Stimulated activated CD4-positive, alpha-beta T cell treated with anti-CD3 and anti-CD28 coated beads, Interleukin-4, amount 100 ng/mL, for 24 hours (primary cell): ENCODE measurements around the gene AKR1C8.

Experiments
- DNase-seq: peaks from one replicate; pipeline ENCODE4 v3.0.0-alpha.2; 2020

The AKR1C8 gene

DNA sequence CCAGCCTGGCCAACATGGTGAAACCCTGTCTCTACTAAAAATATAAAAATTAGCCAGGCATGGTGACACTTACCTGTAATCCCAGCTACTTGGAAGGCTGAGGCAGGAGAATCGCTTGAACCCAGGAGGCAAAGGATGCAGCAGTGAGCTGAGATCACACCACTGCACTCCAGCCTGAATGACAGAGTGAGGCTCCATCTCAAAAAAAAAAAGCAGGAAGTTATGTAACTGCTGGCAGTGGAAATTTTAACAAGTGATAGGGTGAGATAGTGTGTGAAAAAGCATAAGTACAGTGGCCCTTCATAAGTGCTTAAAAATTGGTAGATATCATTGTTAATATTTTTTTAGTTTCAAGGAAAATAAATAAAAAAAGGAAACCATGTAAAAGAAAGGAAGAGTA, 78.4 kb downstream of the AKR1C8 start:
- no peak for DNase-seq

DNA sequence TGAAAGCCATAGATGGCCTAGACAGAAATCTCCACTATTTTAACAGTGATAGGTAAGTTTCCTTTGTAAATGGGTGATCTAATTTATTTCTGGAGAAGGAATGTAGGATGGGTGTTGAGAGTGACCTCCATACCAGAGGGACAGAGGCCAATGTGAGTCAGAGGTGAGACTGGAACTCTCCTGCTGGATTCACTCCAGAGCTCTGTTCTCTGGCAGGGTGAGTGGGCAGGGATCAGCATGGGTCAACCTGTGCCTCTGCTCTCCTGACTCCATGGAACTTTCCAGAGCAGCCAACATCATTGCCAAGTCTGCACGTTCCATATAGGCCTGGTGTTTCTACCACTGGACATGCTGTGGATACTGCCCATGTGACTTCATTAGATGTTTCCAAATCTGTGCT, 79.3 kb downstream of the AKR1C8 start:
- no peak for DNase-seq
